GM19099 (cell line): ENCODE results near the gene ICA1L.

Experiments used
- POLR2A ChIP-seq: IDR thresholded peaks from 3 replicates; pipeline ENCODE4 v1.6.1; 2011; ENCODE audit warnings: low read depth; ENCODE audit not compliant: insufficient read length; ENCODE audit errors: extremely low read depth

ICA1L gene

GRCh38 chr2:202847693-202848524, 23.7 kb downstream of the ICA1L start:
- TF ChIP-seq POLR2A: no peak

DNA sequence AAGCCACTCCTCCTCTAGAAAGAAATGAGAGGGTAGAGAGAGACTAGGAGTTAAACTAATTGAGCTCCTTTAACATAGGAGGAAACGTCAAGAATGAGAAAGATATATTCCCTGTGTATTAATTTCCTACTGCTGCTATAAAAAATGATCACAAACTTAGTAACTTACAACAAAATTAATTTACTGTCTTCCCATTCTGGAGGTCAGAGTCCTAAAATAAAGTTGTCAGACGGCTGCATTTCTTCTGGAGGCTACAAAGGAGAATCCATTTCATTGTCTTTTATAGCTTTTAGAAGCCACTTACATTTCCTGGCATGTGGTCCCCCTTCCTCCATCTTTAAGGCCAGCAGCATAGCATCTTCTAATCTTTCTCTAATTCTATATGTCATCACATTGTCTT, 26.9 kb downstream of the ICA1L start:
- TF ChIP-seq POLR2A: no peak

GRCh38 chr2:202842690-202843089, 28.9 kb downstream of the ICA1L start:
- TF ChIP-seq POLR2A: no peak

DNA sequence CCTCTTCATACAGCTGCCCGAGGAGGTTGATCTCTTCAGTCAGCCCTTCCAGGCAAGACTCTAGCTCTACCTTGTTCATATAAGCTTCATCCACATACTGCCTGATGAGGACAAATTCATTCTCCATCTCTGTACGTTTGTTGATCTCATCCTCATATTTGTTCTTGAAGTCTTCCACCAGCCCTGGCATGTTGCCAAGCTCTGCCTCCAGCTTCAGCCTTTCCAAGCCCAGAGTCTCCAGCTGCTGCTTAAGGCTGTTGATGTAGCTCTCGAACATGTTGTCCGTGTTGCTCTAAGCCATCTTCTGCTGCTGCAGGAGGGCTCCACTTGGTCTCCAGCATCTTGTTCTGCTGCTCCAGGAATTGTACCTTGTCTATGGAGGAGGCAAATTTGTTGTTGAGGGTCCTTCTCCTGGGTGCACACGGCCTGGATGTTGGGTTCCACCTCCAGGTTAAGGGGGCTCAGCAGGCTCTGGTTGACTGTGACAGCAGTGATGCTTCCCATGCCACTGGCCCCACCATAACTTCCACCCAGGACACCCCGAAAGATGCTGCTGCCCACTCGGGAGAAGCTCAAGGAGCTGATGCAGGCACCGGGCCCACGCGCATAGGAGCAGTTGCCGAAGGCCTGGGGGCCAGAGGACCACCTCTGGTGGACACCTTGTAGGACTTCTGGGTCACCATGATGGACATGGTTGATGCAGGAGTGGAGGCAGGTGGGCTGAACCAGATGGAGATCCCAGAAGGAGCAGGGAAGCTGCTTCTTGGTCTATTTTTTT, 30.3 kb downstream of the ICA1L start:
- TF ChIP-seq POLR2A: no peak

GRCh38 chr2:202831242-202832220, 40.0 kb downstream of the ICA1L start:
- no peak for TF ChIP-seq POLR2A

GRCh38 chr2:202824901-202825300, 46.7 kb downstream of the ICA1L start:
- no peak for TF ChIP-seq POLR2A

GRCh38 chr2:202822411-202822810, 49.2 kb downstream of the ICA1L start:
- no peak for TF ChIP-seq POLR2A

GRCh38 chr2:202821206-202822160, 50.1 kb downstream of the ICA1L start:
- TF ChIP-seq POLR2A: no peak

- TF ChIP-seq POLR2A: no peak
Observed at GRCh38 chr2:202818321-202818720, 53.2 kb downstream of the ICA1L start.

DNA sequence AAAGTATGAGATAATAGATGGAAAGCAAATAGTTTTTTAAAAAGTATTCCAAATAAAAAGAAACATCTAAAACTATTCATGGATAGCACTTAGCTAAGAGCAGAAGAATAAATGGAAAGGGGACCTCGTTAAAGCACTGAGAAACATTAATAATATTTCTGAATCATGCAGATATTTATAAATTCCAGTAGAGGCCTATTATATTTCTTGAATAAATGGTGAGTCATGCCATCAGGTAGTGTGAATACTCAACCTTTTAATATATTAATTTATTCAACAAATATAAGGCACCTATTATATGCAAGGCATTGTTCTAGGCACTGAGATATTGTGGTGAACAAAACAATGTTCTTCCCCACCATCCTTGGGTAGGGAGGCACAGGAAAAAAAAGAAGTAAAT, 53.8 kb downstream of the ICA1L start:
- TF ChIP-seq POLR2A: no peak

- TF ChIP-seq POLR2A: no peak
Observed at GRCh38 chr2:202815548-202816360, 55.8 kb downstream of the ICA1L start.

DNA sequence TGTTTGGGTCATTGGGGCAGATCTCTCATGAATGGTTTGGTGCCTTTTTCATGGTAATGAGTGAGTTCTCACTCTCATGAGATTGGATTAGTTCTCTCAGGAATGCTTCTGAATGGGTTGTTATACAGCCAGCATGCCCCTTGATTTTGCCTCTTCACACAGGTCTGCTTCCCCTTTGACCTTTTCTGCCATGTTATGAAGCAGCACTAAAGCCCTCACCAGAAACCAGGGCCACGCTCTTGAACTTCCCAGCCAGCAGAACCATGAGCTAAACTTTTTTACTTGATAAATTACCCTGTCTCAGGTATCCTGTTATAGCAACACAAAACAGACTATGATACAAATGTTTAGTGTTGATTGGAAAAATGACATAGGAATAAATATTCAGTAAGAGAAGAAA, 57.3 kb downstream of the ICA1L start:
- TF ChIP-seq POLR2A: no peak

DNA sequence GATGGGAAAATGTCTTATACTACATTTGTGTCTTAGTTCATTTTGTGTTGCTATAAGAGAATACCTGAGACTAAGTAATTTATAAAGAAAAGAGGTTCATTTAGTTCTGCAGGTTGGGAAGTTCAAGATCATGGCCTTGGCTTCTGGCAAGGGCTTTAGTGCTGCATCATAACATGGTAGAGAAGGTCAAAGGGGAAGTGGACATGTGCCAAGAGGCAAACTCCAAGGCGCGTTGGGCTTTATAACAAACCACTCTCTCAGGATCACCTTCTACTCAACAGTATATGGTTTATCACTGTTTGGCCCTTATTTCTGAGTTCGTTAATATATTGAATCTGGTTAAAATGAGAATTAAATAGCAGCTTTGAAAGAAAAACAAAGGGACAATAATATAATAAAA, 58.2 kb downstream of the ICA1L start:
- no peak for TF ChIP-seq POLR2A
